Motor neuron (in vitro differentiated cells): ENCODE data around the gene RAD9A. TPM values are rescaled to one million over a fixed set of nuclear protein-coding genes. Genes with fewer than 3 reads are reported as not detected.
"Not testable (repeated sequence)": the region's sequence is repeated elsewhere in the genome, so short reads cannot be mapped to it uniquely, and the experiment has no call there.

ENCODE experiments used
- ATAC-seq, 8 experiments: fragments of 200-7000 bp; cut with Tn5 transposase; replicated peaks in 6 of 8; 2 replicates each; pipeline ENCODE4 v1.8.0; 2021; ENCODE audit warnings: mild to moderate bottlenecking in 8 of 8, moderate library complexity in 8 of 8
- H3K27ac ChIP-seq, 2 donors: fragments of 250-450 bp; sonication (Bioruptor Pico); 2 replicates each; pipeline ENCODE4 v1.9.0; 2021; ENCODE audit warnings: antibody characterized with exemption in 2 of 2, mild to moderate bottlenecking in 2 of 2, moderate library complexity in 1 of 2
- H3K4me1 ChIP-seq, 2 donors: fragments of 250-450 bp; sonication (Bioruptor Pico); replicated peaks in 1 of 2; 2 replicates each; pipeline ENCODE4 v1.6.1; 2021; ENCODE audit warnings: antibody characterized with exemption in 2 of 2, mild to moderate bottlenecking in 2 of 2, moderate library complexity in 1 of 2
- H3K4me3 ChIP-seq, 5 donors: fragments of 250-450 bp; sonication (Bioruptor Pico); 2 replicates each; pipeline ENCODE4 v1.9.0; 2021; ENCODE audit warnings: antibody characterized with exemption in 5 of 5, mild to moderate bottlenecking in 5 of 5, moderate library complexity in 4 of 5
- WGBS, 10 experiments: fragments of 450-650 bp; shearing (Covaris generic); methylation state at CpG; one replicate each; pipeline ENCODE4 v1.0.0; 2022; 5-methylcytosine and 5-hydroxymethylcytosine counted together
- in situ Hi-C, 9 experiments: fragments of 400-800 bp; cut with MboI; loops; one replicate each; pipeline ENCODE4 v1.15.0; 2021; ENCODE audit warnings: low sequenced_read_pairs in 9 of 9, low pct_unique_long_range_greater_than_20kb in 2 of 9; ENCODE audit not compliant: unreplicated experiment in 9 of 9
- total RNA-seq, 8 experiments: library from RNA; unstranded; fragments of 300-600 nt; gene quantifications; 2 replicates each; pipeline versions ENCODE4 v1.2.3 to v1.2.4, GENCODE V29; 2022

Gene RAD9A
- total RNA-seq, 8 experiments from 2014 or later, result 4.0 to 25.5 (median 16.2) TPM

GRCh38 chr11:67422891-67423290 is 31.1 kb downstream of the RAD9A start:
- H3K27ac ChIP-seq, result no peak overlapping the region
- 48 to 100% (median 74%) methylated on average over 1 to 5 of the region's 6 CpGs; no CpG with 5 or more reads in 5 of the 10 experiments for WGBS, 10 experiments
- peaks cover 8 to 10% of the 10 kb centered on the region in 2 donors for H3K4me1 ChIP-seq
- in situ Hi-C loops, result no loop called here
- no peak for ATAC-seq
- no peak overlapping the region for H3K4me3 ChIP-seq

GRCh38 chr11:67423466-67423865 is 31.7 kb downstream of the RAD9A start:
- Histone ChIP-seq H3K4me3 (no peak overlapping the region), H3K4me1 (peaks cover 8 to 10% of the 10 kb centered on the region in 2 donors), H3K27ac (no peak overlapping the region)
- no peak for ATAC-seq
- in situ Hi-C loops, result no loop called here
- WGBS, 10 experiments, result 90% methylated on average over 3 of the region's 13 CpGs; no CpG with 5 or more reads in 9 of the 10 experiments

- in situ Hi-C loops, result no loop called here
- no peak for ATAC-seq
- H3K27ac ChIP-seq, result no peak overlapping the region
- peaks cover 9 to 10% of the 10 kb centered on the region in 2 donors for H3K4me1 ChIP-seq
- 30 to 94% (median 80%) methylated on average over 2 to 6 of the region's 34 CpGs; no CpG with 5 or more reads in 7 of the 10 experiments for WGBS, 10 experiments
- no peak overlapping the region for H3K4me3 ChIP-seq
These were observed 32.3 kb downstream of the RAD9A start for GRCh38 chr11:67423891-67424613.

DNA sequence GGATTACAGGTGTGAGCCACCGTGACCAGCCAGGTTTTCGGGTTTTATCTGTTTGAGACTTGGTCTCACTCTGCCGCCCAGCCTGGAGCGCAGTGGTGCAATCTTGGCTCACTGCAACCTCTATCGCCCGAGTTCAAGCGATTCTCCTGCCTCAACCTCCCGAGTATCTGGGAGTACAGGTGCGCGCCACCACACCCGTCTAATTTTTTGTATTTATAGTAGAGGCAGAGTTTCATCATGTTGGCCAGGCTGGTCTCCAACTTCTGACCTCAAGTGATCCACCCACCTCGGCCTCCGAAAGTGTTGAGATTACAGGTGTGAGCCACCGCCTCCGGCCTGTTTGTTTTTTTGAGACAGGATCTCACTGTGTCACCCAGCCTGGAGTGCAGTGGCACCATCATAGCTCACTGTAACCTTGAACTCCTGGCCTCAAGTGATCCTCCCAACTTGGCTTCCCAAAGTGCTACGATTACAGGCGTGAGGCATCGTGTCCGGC is 35.6 kb downstream of the RAD9A start:
- in situ Hi-C loops, H3K27ac ChIP-seq, H3K4me1 ChIP-seq, ATAC-seq: not testable (repeated sequence)
- 25 to 100% (median 74%) methylated on average over 1 to 5 of the region's 19 CpGs; no CpG with 5 or more reads in 6 of the 10 experiments for WGBS, 10 experiments
- peak overlapping the region; percentile 70 to 99 (median 88) for H3K4me3 ChIP-seq

DNA sequence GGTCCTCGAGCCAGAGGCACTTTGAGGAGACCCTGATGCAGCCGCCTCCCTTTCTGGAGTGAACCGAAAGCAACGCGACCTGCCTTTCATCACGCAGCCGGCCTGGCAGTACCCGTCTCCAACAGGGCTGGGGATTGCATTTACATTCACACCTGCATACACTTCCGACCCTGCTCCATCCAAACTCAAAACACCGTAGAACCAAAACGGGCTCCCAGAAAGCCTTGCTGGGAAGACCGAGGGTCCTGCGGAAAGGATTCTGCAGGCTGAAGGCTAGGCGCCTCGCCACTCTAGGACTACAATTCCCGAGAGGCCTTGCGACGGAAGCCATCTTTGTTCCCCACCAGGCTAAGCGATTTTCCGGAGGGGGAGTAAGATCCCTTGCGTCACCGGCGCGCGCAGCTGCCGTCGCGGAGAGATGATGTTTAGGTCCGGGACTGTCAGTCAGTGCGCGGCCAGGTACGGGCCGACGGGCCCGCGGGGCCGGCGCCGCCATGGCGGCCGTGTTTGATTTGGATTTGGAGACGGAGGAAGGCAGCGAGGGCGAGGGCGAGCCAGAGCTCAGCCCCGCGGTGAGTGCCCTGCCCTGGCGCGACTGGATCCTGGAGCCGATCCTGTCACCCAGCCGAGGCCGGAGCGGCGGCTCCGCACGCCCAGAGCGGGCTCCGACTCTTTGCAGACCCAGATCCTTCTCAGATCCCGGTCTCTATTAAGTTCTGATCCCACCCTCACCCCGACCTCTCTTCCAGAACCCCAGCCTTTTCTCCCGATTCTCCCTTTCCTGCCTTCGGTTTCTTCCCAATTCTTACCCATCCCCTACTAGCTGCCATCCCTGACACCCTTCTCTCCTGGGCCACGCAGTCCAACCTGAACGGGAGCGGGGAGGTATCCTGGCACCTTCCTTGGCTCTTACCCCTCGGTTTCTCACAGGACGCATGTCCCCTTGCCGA is 36.5 kb downstream of the RAD9A start, which contains the start of gene RPS6KB2:
TSS of gene RPS6KB2 (plus strand) at position 443 of the 950 bp plus-strand sequence. CDS start at position 495, 52 bp downstream.
- in situ Hi-C loops, result no loop called here
- H3K4me1 ChIP-seq, result peaks cover 9 to 10% of the 10 kb centered on the region in 2 donors
- peak; percentile 91 to 97 (median 92) for ATAC-seq
- WGBS, 10 experiments, result 0 to 5% (median 0%) methylated on average over 3 to 18 of the region's 68 CpGs; no CpG with 5 or more reads in 3 of the 10 experiments
- H3K27ac ChIP-seq, result peak within 1 kb of the TSS; percentile 85 to 89
- peak within 1 kb of the TSS; percentile 70 to 99 (median 88) for H3K4me3 ChIP-seq

- H3K4me1 ChIP-seq, result peaks cover 9 to 10% of the 10 kb centered on the region in 2 donors
- H3K27ac ChIP-seq, result peak overlapping the region; percentile 85 to 89
- ATAC-seq, result peak in 2 of 8 experiments; percentile 4 to 12
- in situ Hi-C loops, result no loop called here
- WGBS, 10 experiments, result 28 to 87% (median 63%) methylated on average over 1 to 7 of the region's 12 CpGs; no CpG with 5 or more reads in 2 of the 10 experiments
- H3K4me3 ChIP-seq, result peak overlapping the region; percentile 70 to 99 (median 88)
These were observed 37.4 kb downstream of the RAD9A start for GRCh38 chr11:67429038-67429668.

- Histone ChIP-seq H3K4me3 (peak overlapping the region in 2 of 5 donors; percentile 94 to 99), H3K27ac (no peak overlapping the region), H3K4me1 (peaks cover 9 to 10% of the 10 kb centered on the region in 2 donors)
- WGBS, 10 experiments, result 80 to 100% (median 92%) methylated on average over 1 to 6 of the region's 11 CpGs; no CpG with 5 or more reads in 1 of the 10 experiments
- no peak for ATAC-seq
- in situ Hi-C loops, result no loop called here
These were observed 37.9 kb downstream of the RAD9A start for GRCh38 chr11:67429722-67430121.

DNA sequence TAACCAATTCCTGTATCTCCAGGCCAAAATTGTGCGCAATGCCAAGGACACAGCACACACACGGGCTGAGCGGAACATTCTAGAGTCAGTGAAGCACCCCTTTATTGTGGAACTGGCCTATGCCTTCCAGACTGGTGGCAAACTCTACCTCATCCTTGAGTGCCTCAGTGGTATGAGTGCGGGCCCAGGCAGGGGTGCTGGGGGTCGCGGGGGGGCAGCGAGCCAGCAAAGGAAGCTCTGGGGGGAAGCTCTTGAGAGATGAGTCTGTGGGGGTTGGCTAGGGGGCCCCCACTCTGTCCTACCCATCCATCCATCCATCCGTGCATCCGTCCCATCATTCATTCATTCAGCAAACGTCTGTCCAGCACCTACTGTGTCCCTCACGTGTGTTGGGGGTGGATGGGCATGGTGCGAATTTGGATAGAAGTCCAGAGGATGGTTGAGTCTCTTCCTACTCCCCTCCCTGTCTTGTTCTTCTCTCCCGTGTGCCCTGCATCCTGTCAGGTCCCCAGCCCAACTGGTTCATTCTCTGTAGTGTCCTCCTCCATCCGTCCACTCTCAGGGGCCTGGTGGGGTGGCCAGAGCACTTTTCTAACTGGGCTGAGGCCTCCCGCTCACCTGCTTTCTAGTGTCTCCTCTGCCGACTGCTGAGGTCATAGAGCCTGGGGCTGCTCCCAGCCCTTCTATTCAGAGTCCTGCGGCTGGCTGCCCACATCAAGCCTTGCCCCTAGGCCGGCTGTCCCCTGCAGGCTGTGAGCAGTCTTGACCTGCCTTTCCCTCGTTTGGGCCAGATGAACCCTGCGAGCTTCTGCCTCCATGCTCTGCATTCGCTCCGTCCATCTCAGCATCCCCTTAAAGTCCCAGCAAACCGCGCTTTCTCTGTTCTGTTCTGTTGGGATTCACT is 39.8 kb downstream of the RAD9A start:
- ATAC-seq, result no peak
- in situ Hi-C loops, result no loop called here
- H3K4me1 ChIP-seq, result peaks cover 9 to 10% of the 10 kb centered on the region in 2 donors
- H3K4me3 ChIP-seq, result no peak overlapping the region
- 71 to 100% (median 91%) methylated on average over 2 to 14 of the region's 24 CpGs; no CpG with 5 or more reads in 2 of the 10 experiments for WGBS, 10 experiments
- no peak overlapping the region for H3K27ac ChIP-seq

DNA sequence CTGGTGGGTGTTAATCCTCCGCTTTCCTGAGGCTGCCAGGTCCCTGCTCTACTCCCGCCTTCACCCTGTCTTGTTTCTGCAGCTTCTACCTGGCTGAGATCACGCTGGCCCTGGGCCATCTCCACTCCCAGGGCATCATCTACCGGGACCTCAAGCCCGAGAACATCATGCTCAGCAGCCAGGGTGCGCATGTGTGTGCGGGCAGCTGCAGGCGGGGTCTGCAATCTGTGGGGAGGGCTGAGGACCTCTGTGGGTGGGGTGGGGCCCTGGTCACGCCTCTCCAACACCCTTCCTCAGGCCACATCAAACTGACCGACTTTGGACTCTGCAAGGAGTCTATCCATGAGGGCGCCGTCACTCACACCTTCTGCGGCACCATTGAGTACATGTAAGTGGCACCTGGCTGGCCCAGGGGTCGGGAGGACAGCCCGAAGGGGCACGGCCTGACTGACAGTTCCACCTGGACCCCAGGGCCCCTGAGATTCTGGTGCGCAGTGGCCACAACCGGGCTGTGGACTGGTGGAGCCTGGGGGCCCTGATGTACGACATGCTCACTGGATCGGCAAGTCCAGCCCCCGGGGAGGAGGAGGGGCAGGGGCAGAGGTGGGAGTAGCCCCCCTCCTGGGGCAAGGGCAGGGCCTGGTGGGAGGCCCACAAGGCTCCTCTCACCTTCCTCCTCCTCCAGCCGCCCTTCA is 41.0 kb downstream of the RAD9A start:
- Histone ChIP-seq H3K27ac (no peak overlapping the region), H3K4me1 (peaks cover 5 to 6% of the 10 kb centered on the region in 2 donors), H3K4me3 (no peak overlapping the region)
- WGBS, 10 experiments, result 40 to 100% (median 96%) methylated on average over 1 to 9 of the region's 22 CpGs; no CpG with 5 or more reads in 5 of the 10 experiments
- in situ Hi-C loops, result no loop called here
- ATAC-seq, result no peak

- 65 to 100% (median 85%) methylated on average over 2 to 7 of the region's 22 CpGs; no CpG with 5 or more reads in 6 of the 10 experiments for WGBS, 10 experiments
These were observed 42.0 kb downstream of the RAD9A start for GRCh38 chr11:67433536-67434394.

More at GRCh38 chr11:67433536-67434394, 42.0 kb downstream of the RAD9A start:
- in situ Hi-C loops, result no loop called here
- Histone ChIP-seq H3K4me1 (peaks cover 5 to 6% of the 10 kb centered on the region in 2 donors), H3K27ac (no peak overlapping the region), H3K4me3 (no peak overlapping the region)
- peak in 2 of 8 experiments; percentile 5 to 12 for ATAC-seq
